HPDE6-E6E7 (cell line): ENCODE data around the gene ADGRL1.

Source experiments
- DNase-seq: peaks from one replicate; pipeline ENCODE4 v3.0.0; 2011; ENCODE audit warnings: missing footprints; ENCODE audit errors: extremely low spot score

ADGRL1 gene

DNA sequence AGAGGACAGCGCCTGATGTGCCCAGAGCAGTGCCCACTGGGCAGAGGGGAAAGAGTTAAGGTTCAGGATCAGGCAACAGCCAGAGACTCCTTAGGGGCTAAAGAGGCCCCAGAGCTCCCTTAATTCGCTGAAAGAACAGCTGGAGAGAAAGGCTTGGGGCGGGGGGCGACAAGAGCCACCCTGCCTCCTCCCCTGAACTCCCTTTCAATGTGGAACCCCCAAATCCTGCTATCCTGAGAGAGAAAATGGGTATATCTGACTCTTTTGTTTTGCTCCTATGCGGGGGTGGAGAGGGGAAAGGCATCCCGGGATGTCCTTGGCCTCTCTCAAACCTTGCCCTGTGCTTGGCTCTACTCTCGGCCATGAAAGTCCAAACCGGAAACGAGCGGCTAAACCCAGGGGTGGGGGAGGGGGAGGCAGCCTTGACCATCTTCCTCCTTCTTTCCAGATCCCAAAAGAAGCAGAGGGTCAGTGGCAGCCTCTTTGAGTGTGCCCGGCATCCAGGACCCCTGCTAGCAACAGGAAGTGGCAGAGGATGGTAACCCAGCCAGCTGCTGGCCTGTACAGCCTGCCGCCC, 93.1 kb downstream of the ADGRL1 start:
- no peak for DNase-seq

DNA sequence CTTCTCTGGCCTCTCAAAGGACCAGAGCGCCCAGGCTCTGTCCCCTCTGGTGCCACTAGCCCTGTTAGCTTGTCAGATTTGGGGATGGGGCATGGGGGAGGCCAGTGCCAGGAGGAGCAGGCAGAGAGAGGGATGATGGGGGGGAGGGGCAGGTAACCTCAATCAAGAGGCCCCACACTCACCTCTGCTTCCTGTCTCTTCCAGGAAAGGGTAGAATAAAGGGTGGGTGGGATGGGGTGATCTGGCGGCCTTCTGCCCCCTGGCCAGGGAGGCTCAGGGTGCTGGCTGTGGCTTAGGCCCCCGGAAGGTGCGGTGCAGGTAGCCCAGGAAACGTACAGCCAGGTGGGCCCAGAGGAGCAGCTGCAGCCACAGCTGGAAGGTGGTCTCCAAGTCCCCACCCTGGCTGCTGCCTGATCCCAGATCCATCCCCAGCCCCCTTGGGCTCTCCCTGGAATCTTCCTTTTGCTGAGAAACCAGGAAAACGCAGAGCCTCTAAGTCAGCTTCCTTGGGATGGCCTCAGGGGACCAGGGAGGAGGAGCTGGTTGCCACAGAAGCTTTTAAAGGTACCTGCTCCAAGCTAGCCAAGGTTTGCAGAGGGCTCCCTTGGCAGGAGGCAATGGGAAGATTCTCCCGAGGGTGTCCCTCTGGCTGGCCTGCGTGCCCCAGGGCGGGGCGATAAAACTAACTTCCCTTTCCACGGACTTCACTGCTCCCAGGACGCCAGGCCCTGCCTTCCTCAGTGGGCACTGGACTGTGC, 93.7 kb downstream of the ADGRL1 start:
- DNase-seq, result no peak

DNA sequence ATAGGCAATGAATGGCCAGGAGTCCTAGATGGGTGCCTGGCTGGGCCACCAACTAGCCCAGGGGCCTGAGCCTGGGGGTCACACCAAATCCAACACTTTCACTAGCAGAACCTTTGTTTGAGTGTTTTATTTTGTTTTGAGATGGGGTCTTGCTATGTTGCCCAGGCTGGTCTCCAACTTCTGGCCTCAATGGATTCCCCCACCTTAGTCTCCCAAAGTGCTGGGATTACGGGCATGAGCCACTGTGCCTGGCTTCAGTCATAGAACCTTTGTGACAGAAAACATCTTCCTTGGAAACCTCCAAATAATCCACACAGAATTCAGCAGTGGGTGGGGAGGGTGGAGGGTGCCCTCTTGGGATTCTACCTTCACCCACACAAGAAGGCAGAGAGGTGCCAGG, 94.5 kb downstream of the ADGRL1 start:
- no peak for DNase-seq

- no peak for DNase-seq
Measured at GRCh38 chr19:14110650-14111049, 95.3 kb downstream of the ADGRL1 start.

DNA sequence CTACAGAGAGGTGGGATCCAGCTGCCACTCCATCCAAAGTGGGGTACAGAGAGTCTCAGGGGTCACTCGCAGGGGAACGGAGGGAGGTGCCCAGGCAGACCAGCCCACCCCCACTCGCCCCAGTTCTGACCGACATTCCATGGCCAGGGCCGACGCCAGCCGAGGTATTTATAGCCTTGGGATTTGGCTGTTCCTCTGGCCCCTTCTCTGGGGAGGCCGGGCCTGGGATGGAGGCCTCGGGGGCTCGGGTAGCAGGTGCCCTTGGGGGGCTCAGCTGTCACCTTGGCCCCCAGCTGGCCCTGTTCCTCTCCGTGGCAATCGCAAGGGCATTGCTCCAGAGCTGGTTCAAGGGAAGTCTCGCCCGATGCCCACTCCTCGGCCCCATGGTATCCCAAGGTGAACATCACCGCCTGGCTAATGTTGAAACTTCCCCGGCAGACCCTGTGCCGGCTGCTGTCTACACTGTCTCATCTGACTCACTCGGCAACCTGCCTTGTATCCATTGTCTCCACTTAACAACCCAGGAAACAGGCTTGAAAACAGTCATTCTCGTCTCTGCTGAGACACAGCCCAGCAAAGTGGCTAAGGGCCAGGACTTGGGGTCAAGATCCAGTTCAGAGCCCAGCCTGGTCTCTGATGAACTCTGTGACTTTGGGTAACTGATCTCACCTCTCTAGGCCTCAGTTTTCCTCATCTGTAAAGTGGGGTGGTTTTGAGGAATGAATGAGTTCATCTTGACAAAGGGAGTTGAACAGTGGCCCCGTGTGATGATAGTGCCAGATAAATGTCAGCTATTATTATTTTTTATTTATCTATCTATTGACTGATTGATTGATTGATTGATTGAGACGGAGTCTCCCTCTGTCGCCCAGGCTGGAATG, 98.1 kb downstream of the ADGRL1 start:
- no peak for DNase-seq

- no peak for DNase-seq
Measured at GRCh38 chr19:14106840-14107239, 99.1 kb downstream of the ADGRL1 start.

- DNase-seq, result no peak
Measured at GRCh38 chr19:14105680-14106079, 100.3 kb downstream of the ADGRL1 start.

DNA sequence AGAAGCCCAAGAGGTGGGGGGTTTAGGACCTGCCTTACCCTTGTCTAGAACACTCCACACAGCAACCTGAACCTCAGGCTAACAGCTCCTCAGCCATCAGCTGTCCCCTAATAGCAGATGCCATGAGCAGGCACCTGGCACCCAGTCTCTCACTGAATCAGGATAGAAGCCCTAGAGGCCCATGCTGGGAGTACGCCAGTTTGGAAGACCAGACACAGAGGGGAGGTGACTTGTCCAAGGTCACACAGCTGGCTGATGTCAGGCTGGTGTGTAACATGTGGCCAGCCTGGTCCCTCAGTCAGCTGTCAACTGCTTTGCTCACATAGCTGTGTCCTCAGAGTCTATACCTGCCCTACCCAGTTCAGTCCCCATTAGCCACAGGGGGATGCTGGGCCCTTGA, 102.7 kb downstream of the ADGRL1 start:
- DNase-seq, result no peak

- no peak for DNase-seq
Measured at GRCh38 chr19:14102756-14103155, 103.2 kb downstream of the ADGRL1 start.

DNA sequence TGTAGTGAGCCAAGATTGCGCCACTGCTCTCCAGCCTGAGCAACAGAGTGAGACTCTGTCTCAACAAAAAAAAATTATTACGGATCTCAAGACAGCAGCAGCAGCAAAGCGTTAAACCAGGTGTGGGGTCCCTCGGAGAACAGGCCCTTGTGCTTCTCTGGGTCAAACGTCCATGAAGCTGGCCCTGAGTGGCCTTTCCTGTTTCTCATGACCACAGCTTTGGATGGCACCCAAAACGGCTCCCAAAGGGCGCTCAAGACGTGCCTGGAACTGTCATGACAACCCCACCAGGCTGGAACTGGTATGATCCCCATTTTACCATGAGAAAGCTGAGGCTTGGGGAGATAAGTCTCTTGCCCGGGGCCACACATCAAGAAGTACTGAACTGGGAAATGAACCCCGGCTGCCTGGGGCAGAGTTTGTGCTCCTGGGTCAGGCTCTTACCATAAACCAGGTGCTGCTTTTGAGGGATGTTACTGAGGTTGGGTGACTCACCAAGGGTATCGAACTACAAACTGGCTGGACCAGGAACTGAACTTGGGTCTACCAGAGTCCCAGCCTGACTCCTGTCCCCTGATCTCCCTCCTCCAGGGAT, 103.8 kb downstream of the ADGRL1 start:
- no peak for DNase-seq

GRCh38 chr19:14101003-14101545, 104.9 kb downstream of the ADGRL1 start:
- DNase-seq, result no peak
